Activated CD4-positive, alpha-beta T cell treated with anti-CD3 and anti-CD28 coated beads, Interleukin-10, Interleukin-2, amounts not matched to agents 100 ng/mL and 50 ng/mL, durations not matched to agents 16 hours and 8 hours (primary cell): Measurements from ENCODE around the gene LIFR.

ENCODE experiments used
- DNase-seq: peaks from one replicate; pipeline ENCODE4 v3.0.0-alpha.2; 2020

The LIFR gene

GRCh38 chr5:38465061-38465460 lies 91.4 kb downstream of the LIFR start:
- DNase-seq, result no peak

- no peak for DNase-seq
Observed at GRCh38 chr5:38463634-38464521, 92.6 kb downstream of the LIFR start.

- no peak for DNase-seq
Observed at GRCh38 chr5:38462976-38463633, 93.3 kb downstream of the LIFR start.

- no peak for DNase-seq
Observed at GRCh38 chr5:38458174-38458573, 98.3 kb downstream of the LIFR start.

GRCh38 chr5:38456657-38457399 lies 99.6 kb downstream of the LIFR start:
- DNase-seq, result no peak

GRCh38 chr5:38455796-38456330 lies 100.6 kb downstream of the LIFR start:
- DNase-seq, result no peak

- no peak for DNase-seq
Observed at GRCh38 chr5:38453921-38454320, 102.5 kb downstream of the LIFR start.

- peak; percentile 79 for DNase-seq
Observed at GRCh38 chr5:38453506-38453905, 102.9 kb downstream of the LIFR start.

- no peak for DNase-seq
Observed at GRCh38 chr5:38452201-38452600, 104.2 kb downstream of the LIFR start.

GRCh38 chr5:38451074-38451725 lies 105.2 kb downstream of the LIFR start:
- DNase-seq, result no peak

- no peak for DNase-seq
Observed at GRCh38 chr5:38450627-38451026, 105.8 kb downstream of the LIFR start.

- no peak for DNase-seq
Observed at GRCh38 chr5:38448568-38449350, 107.7 kb downstream of the LIFR start.

GRCh38 chr5:38447786-38448185 lies 108.7 kb downstream of the LIFR start:
- no peak for DNase-seq

- no peak for DNase-seq
Observed at GRCh38 chr5:38447056-38447455, 109.4 kb downstream of the LIFR start.

- DNase-seq, result no peak
Observed at GRCh38 chr5:38446029-38446522, 110.4 kb downstream of the LIFR start.

GRCh38 chr5:38445374-38446028 lies 110.9 kb downstream of the LIFR start:
- DNase-seq, result no peak

GRCh38 chr5:38443390-38443789 lies 113.1 kb downstream of the LIFR start:
- DNase-seq, result no peak

- DNase-seq, result no peak
Observed at GRCh38 chr5:38442247-38442573, 114.2 kb downstream of the LIFR start.

- peak; percentile 87 for DNase-seq
Observed at GRCh38 chr5:38441453-38442246, 114.8 kb downstream of the LIFR start.

GRCh38 chr5:38438757-38439156 lies 117.7 kb downstream of the LIFR start:
- no peak for DNase-seq
